Thyroid gland (tissue), 4 donors: ENCODE data around the gene ZNF518B. TPM values are rescaled to one million over a fixed set of nuclear protein-coding genes. Genes with fewer than 3 reads are reported as not detected.

Experiments used
- DNase-seq, 2 donors: peaks; one replicate each; pipeline ENCODE4 v3.0.0-alpha.2; 2019
- H3K27ac ChIP-seq, 3 donors: fragments of 200-600 bp; sonication (generic); 1 replicate in 2 of 3; 2 replicates in 1 of 3; pipeline ENCODE4 v1.5.1; 2016 to 2019; ENCODE audit warnings: mild to moderate bottlenecking in 1 of 3, moderate library complexity in 1 of 3
- H3K27me3 ChIP-seq: fragments of 200-600 bp; sonication (generic); one replicate; pipeline ENCODE4 v1.5.1; 2019
- H3K36me3 ChIP-seq, 2 donors: fragments of 200-600 bp; sonication (generic); one replicate each; pipeline ENCODE4 v1.5.1; 2016 to 2019
- H3K4me1 ChIP-seq, 2 donors: fragments of 200-600 bp; sonication (generic); one replicate each; pipeline ENCODE4 v1.5.1; 2017 to 2019
- H3K4me3 ChIP-seq, 3 donors: fragments of 200-600 bp; sonication (generic); replicated peaks in 1 of 3; 1 replicate in 2 of 3; 2 replicates in 1 of 3; pipeline ENCODE4 v1.5.1; 2016; ENCODE audit warnings: mild to moderate bottlenecking in 1 of 3
- H3K9me3 ChIP-seq: fragments of 200-600 bp; sonication (generic); one replicate; pipeline ENCODE4 v1.5.1; 2017
- POLR2A ChIP-seq, 2 donors: fragments of 450-650 bp; IDR thresholded peaks; one replicate each; pipeline ENCODE4 v1.6.1; 2017; ENCODE audit warnings: antibody characterized with exemption in 2 of 2, mild to moderate bottlenecking in 2 of 2, moderate library complexity in 1 of 2
- WGBS, 2 donors: methylation state at CpG; one replicate each; pipeline ENCODE4 v1.1.5; 2017; 5-methylcytosine and 5-hydroxymethylcytosine counted together
- intact Hi-C: fragments of 100-400 bp; cut with DNase I; formaldehyde crosslinking; loops from one replicate; pipeline ENCODE4 v1.15.1; 2023
- total RNA-seq, 4 donors: library from RNA; depleted of rRNA; stranded (reverse); fragments of >200 nt; gene quantifications; one replicate each; pipeline ENCODE4 v1.2.3, GENCODE V29; 2016
- TF ChIP-seq, protein P1 (sequence below), 6 experiments: fragments of 200-600 bp in 3 of 6; fragments of 450-650 bp in 3 of 6; sonication (generic) in 3 of 6; IDR thresholded peaks; one replicate each; pipeline ENCODE4 v1.5.1; 2016 to 2019; ENCODE audit warnings: antibody characterized with exemption in 6 of 6, mild to moderate bottlenecking in 2 of 6, inconsistent platforms in 1 of 6, moderate library complexity in 1 of 6

Gene ZNF518B
- total RNA-seq, 4 donors from 2014 or later: 23.5 to 86.9 (median 32.5) TPM

DNA sequence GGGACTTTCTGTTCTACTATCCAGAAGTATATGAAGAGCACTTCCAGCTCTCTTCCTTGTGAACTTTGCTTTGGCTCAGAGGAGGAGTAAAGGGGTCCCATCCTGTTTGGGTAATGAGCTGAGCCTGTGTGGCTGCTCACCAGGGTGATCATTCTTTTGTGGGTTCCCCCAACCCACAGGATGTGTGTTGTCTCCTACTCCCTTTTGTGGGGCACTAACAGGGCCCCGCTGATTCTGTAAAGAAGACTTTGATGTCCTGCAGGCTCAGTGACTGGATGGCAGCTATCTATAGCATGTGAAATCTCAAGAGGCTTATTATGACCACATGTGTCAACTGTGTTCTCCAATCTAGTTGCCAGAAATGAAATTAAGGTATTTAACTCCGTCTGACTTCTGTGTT, 40.8 kb downstream of the ZNF518B start:
- intact Hi-C loops: no loop called here

DNA sequence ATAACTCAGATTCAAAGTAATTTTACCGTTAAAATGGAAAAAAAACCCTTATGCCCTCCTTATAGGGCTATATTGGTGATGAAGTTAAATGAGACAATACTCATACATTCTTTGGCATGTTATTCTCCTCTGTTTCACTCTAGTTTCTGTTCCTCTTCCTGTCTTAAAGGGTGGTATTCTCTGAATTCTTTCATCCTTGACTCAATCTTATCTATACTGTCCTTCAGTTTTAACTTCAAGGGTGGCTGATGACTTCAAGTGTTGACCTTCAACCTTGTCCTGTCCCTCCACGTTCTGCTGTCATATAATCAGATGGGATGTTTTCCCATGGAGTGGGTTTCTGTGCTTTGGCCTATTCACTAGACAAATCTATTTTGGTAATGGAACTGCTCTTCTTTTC, 44.0 kb downstream of the ZNF518B start:
- WGBS, 2 donors: 66 to 68% methylated on average over 2 of the region's 2 CpGs
- TF ChIP-seq, protein P1, sequence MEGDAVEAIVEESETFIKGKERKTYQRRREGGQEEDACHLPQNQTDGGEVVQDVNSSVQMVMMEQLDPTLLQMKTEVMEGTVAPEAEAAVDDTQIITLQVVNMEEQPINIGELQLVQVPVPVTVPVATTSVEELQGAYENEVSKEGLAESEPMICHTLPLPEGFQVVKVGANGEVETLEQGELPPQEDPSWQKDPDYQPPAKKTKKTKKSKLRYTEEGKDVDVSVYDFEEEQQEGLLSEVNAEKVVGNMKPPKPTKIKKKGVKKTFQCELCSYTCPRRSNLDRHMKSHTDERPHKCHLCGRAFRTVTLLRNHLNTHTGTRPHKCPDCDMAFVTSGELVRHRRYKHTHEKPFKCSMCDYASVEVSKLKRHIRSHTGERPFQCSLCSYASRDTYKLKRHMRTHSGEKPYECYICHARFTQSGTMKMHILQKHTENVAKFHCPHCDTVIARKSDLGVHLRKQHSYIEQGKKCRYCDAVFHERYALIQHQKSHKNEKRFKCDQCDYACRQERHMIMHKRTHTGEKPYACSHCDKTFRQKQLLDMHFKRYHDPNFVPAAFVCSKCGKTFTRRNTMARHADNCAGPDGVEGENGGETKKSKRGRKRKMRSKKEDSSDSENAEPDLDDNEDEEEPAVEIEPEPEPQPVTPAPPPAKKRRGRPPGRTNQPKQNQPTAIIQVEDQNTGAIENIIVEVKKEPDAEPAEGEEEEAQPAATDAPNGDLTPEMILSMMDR (IDR thresholded peaks at IDR 0.05): no peak
- no peak for TF ChIP-seq POLR2A (IDR thresholded peaks at IDR 0.05)
- intact Hi-C loops: no loop called here
- Histone ChIP-seq H3K4me3 (no peak overlapping the region), H3K9me3 (no peaks in the 10 kb centered on the region), H3K27ac (no peak overlapping the region), H3K36me3 (no peaks in the 10 kb centered on the region), H3K27me3 (no peaks in the 10 kb centered on the region), H3K4me1 (no peaks in the 10 kb centered on the region)
- DNase-seq: no peak

More for the DNA sequence above, 40.8 kb downstream of the ZNF518B start:
- Histone ChIP-seq H3K9me3 (no peaks in the 10 kb centered on the region), H3K27me3 (no peaks in the 10 kb centered on the region), H3K4me1 (no peaks in the 10 kb centered on the region), H3K27ac (no peak overlapping the region), H3K36me3 (no peaks in the 10 kb centered on the region), H3K4me3 (no peak overlapping the region)
- no peak for TF ChIP-seq POLR2A (IDR thresholded peaks at IDR 0.05)
- TF ChIP-seq, protein P1 (IDR thresholded peaks at IDR 0.05): no peak
- no peak for DNase-seq
- WGBS, 2 donors: 74 to 78% methylated on average over 2 of the region's 2 CpGs

DNA sequence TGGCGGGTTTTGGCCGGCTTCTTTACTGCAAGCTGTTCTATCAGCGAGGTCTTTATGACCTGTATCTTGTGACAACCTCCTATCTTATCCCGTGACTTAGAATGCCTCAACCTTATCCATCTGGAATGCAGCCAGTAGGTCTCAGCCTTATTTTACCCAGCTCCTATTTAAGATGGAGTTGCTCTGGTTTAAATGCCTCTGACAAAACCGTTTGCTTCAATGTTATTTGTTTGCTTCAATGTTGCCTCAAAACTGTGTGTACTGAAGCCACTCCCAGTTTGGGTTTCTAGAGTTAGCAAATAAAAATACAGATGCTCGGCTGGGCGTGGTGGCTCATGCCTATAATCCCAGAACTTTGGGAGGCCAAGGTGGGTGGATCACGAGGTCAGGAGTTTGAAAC, 51.6 kb downstream of the ZNF518B start:
- Histone ChIP-seq H3K9me3 (no peaks in the 10 kb centered on the region), H3K27me3 (no peaks in the 10 kb centered on the region), H3K36me3 (no peaks in the 10 kb centered on the region), H3K4me1 (no peaks in the 10 kb centered on the region), H3K27ac (no peak overlapping the region), H3K4me3 (no peak overlapping the region)
- intact Hi-C loops: loop anchor here (10.0 kb wide), 1 partner anchor 381 kb away; the partner anchor contains the start of gene SLC2A9
- WGBS, 2 donors: 82 to 86% methylated on average over 8 of the region's 8 CpGs
- TF ChIP-seq, protein P1 (IDR thresholded peaks at IDR 0.05): no peak
- TF ChIP-seq POLR2A (IDR thresholded peaks at IDR 0.05): no peak
- no peak for DNase-seq

DNA sequence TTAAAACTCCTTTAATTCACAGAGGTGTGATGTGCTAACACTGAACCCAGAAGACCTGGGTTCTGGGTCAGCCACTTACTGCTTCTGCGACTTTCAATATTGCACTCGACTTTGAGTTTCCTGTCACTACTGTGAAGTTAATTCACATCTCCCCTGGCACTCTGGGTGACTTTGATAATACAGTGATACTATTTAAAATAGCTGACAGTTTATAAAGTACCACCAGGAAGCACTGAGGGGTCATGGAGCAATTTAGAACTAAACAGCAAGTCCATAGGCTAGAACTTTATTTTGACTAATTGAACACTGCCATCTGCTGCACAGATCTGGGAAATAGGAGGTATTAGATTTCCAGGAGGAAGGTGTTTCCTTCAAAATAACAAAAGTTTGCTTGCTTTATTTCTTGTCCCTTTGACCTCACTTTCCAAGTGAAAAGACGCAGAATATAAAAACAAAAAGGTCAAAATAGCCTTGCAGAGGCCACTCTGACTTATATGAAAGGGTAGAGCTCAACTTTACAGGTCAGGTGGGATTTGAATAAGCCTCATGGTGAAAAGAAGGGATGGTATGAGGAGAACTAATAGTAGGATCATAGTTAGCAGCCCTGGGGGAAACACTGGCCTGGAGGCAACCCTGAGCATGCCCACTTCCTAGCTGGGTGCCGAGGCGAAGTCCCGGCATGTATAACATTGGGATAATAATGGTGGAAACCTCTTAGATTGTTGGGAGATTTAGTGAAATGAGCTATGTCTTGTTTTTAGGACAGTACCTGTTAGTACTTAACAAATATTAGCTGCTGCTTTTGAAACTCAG, 53.4 kb downstream of the ZNF518B start:
- H3K27me3 ChIP-seq: no peaks in the 10 kb centered on the region
- H3K9me3 ChIP-seq: no peaks in the 10 kb centered on the region
- WGBS, 2 donors: 67 to 71% methylated on average over 6 of the region's 6 CpGs
- no peak overlapping the region for H3K27ac ChIP-seq
- DNase-seq: peak in 1 of 2 donors; percentile 21
- intact Hi-C loops: loop anchor here (5.0 to 10.0 kb wide), 2 partner anchors 237 to 379 kb away; partner anchors contain the start of gene SLC2A9
- no peak overlapping the region for H3K4me3 ChIP-seq
- no peaks in the 10 kb centered on the region for H3K4me1 ChIP-seq
- no peak for TF ChIP-seq POLR2A (IDR thresholded peaks at IDR 0.05)
- TF ChIP-seq, protein P1 (IDR thresholded peaks at IDR 0.05): peak in 4 of 6 experiments; percentile 53 to 77 (median 64)
- H3K36me3 ChIP-seq: no peaks in the 10 kb centered on the region

DNA sequence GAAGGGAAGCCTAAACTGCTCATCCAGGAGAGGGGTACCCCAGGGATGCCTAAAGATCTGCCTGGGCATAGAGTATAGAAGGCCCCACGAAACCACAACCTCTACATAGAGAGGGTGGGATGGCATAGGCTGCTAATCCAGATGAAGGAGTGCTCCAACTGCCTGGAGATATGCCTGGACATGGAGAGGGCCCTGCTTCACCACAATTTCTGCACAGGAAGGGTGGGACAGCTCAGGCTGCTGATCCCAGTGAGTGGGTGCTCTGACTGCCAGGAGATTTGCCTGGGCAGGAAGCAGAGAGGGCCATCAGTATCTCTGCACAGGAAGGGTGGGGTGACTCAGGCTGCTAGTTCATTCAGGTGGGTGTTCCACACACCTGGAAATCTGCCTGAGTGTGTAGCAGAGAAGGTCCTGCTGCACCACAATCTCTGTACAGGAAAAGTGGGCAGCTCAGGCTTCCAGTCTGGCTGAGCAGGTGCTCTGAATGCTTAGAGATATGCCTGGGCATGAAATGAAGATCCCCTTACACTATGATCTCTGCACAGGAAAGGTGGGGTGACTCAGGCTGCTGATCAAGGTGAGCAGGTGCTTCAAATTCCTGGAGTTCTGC, 61.1 kb downstream of the ZNF518B start:
- no peaks in the 10 kb centered on the region for H3K9me3 ChIP-seq
- H3K36me3 ChIP-seq: no peaks in the 10 kb centered on the region
- intact Hi-C loops: no loop called here
- DNase-seq: no peak
- H3K4me3 ChIP-seq: no peak overlapping the region
- WGBS, 2 donors: 86 to 100% methylated on average over 1 of the region's 1 CpG
- TF ChIP-seq, protein P1 (IDR thresholded peaks at IDR 0.05): no peak
- no peak for TF ChIP-seq POLR2A (IDR thresholded peaks at IDR 0.05)
- no peaks in the 10 kb centered on the region for H3K27me3 ChIP-seq
- no peak overlapping the region for H3K27ac ChIP-seq
- no peaks in the 10 kb centered on the region for H3K4me1 ChIP-seq
